DOHH2 (cell line): ENCODE results near the gene USH2A.

Experiments
- H3F3A ChIP-seq: fragments of 200-600 bp; sonication (generic), shearing (Covaris generic); 2 replicates; pipeline ENCODE4 v1.6.0; 2016; ENCODE audit warnings: antibody characterized with exemption, mild to moderate bottlenecking; ENCODE audit not compliant: control insufficient read depth, insufficient read depth
- H3K27ac ChIP-seq: fragments of 200-600 bp; sonication (generic); 2 replicates; pipeline ENCODE4 v1.5.1; 2014; ENCODE audit warnings: low read depth, mild to moderate bottlenecking, low read length, moderate library complexity
- H3K27me3 ChIP-seq: fragments of 200-600 bp; sonication (generic); 2 replicates; pipeline ENCODE4 v1.6.1; 2014; ENCODE audit warnings: mild to moderate bottlenecking, low read length, mixed read lengths; ENCODE audit not compliant: control insufficient read depth
- H3K36me3 ChIP-seq: fragments of 200-600 bp; sonication (generic); 2 replicates; pipeline ENCODE4 v1.6.1; 2014; ENCODE audit warnings: mild to moderate bottlenecking, low read length, moderate library complexity, mixed read lengths; ENCODE audit not compliant: control insufficient read depth
- H3K4me1 ChIP-seq: fragments of 200-600 bp; sonication (generic); 2 replicates; pipeline ENCODE4 v1.6.1; 2014; ENCODE audit warnings: mild to moderate bottlenecking, low read length, mixed read lengths; ENCODE audit not compliant: control insufficient read depth
- H3K4me2 ChIP-seq: fragments of 200-600 bp; sonication (generic); 2 replicates; pipeline ENCODE4 v1.6.0; 2014; ENCODE audit warnings: mild to moderate bottlenecking, low read length, moderate library complexity
- H3K4me3 ChIP-seq: fragments of 200-600 bp; sonication (generic); 2 replicates; pipeline ENCODE4 v1.5.1; 2014; ENCODE audit warnings: mild to moderate bottlenecking, low read length, mixed read lengths
- H3K79me2 ChIP-seq: fragments of 200-600 bp; sonication (generic); 2 replicates; pipeline ENCODE4 v1.6.1; 2014; ENCODE audit warnings: mild to moderate bottlenecking, low read length, mixed read lengths; ENCODE audit not compliant: control insufficient read depth
- H3K9me2 ChIP-seq: fragments of 200-600 bp; sonication (generic); replicated peaks from 2 replicates; pipeline ENCODE4 v1.6.1; 2014; ENCODE audit warnings: mild to moderate bottlenecking, low read length, mixed read lengths; ENCODE audit not compliant: control insufficient read depth
- H3K9me3 ChIP-seq: fragments of 200-600 bp; sonication (generic); 2 replicates; pipeline ENCODE4 v1.6.1; 2014; ENCODE audit warnings: antibody characterized with exemption, low read length, mixed read lengths; ENCODE audit not compliant: control insufficient read depth, insufficient read depth
- H4K20me1 ChIP-seq: fragments of 200-600 bp; sonication (generic); 2 replicates; pipeline ENCODE4 v1.6.0; 2014; ENCODE audit warnings: low read depth, mild to moderate bottlenecking, antibody characterized with exemption, low read length, moderate library complexity; ENCODE audit not compliant: control insufficient read depth, insufficient read depth
- EZH2phosphoT487 ChIP-seq: fragments of 200-600 bp; sonication (generic); IDR thresholded peaks from 2 replicates; pipeline ENCODE4 v1.6.1; 2017; ENCODE audit warnings: borderline replicate concordance, mild to moderate bottlenecking, antibody characterized with exemption, low read length, moderate library complexity, mixed read lengths
- TF ChIP-seq, protein P1 (sequence below): fragments of 200-600 bp; sonication (generic); IDR thresholded peaks from one replicate; pipeline ENCODE4 v1.5.1; 2014; ENCODE audit warnings: antibody characterized with exemption, mild to moderate bottlenecking, low read depth, low read length; ENCODE audit not compliant: poor library complexity, severe bottlenecking

Gene USH2A

GRCh38 chr1:216186141-216186540 lies 237.1 kb downstream of the USH2A start:
- no peaks in the 10 kb centered on the region for H3K4me1 ChIP-seq
- no peaks in the 10 kb centered on the region for H3K9me3 ChIP-seq
- no peak overlapping the region for H3K4me3 ChIP-seq
- no peak for TF ChIP-seq EZH2phosphoT487
- TF ChIP-seq, protein P1, sequence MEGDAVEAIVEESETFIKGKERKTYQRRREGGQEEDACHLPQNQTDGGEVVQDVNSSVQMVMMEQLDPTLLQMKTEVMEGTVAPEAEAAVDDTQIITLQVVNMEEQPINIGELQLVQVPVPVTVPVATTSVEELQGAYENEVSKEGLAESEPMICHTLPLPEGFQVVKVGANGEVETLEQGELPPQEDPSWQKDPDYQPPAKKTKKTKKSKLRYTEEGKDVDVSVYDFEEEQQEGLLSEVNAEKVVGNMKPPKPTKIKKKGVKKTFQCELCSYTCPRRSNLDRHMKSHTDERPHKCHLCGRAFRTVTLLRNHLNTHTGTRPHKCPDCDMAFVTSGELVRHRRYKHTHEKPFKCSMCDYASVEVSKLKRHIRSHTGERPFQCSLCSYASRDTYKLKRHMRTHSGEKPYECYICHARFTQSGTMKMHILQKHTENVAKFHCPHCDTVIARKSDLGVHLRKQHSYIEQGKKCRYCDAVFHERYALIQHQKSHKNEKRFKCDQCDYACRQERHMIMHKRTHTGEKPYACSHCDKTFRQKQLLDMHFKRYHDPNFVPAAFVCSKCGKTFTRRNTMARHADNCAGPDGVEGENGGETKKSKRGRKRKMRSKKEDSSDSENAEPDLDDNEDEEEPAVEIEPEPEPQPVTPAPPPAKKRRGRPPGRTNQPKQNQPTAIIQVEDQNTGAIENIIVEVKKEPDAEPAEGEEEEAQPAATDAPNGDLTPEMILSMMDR, result no peak
- no peak overlapping the region for H3K27ac ChIP-seq
- H3K79me2 ChIP-seq, result no peaks in the 10 kb centered on the region
- H3F3A ChIP-seq, result no peaks in the 10 kb centered on the region
- no peaks in the 10 kb centered on the region for H3K27me3 ChIP-seq
- H4K20me1 ChIP-seq, result no peaks in the 10 kb centered on the region
- H3K4me2 ChIP-seq, result no peak overlapping the region
- H3K9me2 ChIP-seq, result no peaks in the 10 kb centered on the region
- no peaks in the 10 kb centered on the region for H3K36me3 ChIP-seq

DNA sequence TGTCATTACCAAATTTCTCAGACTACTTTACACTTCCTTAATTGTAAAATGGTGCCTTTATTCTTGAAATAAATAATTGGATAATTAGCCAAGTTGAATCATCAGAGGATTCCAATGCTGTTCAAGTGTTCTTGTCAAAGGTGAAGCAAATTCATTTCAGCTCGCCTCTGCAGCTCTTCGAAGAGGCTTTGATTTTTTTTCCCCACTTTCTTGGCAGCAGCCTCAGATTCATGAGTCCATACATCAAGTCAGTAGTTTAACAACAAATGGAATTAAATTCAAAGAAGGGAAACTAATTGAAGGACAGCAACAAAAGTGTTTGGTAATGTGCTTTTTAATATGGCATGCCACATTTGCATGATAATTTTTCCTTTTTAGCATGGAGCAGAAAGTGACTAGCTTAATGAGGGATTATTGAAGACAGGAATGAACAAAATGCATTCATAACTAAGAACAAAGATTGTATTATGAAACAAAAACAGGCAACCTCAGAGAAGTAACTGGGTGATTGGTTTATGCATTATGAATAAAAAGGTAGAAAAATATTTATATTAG lies 239.0 kb downstream of the USH2A start:
- Histone ChIP-seq H3F3A (no peaks in the 10 kb centered on the region), H3K9me2 (no peaks in the 10 kb centered on the region; the same call in 1 of the 2 replicates), H3K27ac (no peak overlapping the region), H3K4me3 (no peak overlapping the region), H3K27me3 (no peaks in the 10 kb centered on the region), H3K9me3 (no peaks in the 10 kb centered on the region), H4K20me1 (no peaks in the 10 kb centered on the region), H3K79me2 (no peaks in the 10 kb centered on the region), H3K4me2 (no peak overlapping the region), H3K36me3 (no peaks in the 10 kb centered on the region), H3K4me1 (no peaks in the 10 kb centered on the region)
- TF ChIP-seq, protein P1, result no peak
- TF ChIP-seq EZH2phosphoT487, result no peak

GRCh38 chr1:216183454-216183853 lies 239.8 kb downstream of the USH2A start:
- H3K4me3 ChIP-seq, result no peak overlapping the region
- no peak overlapping the region for H3K4me2 ChIP-seq
- H3K27me3 ChIP-seq, result no peaks in the 10 kb centered on the region
- TF ChIP-seq EZH2phosphoT487, result no peak
- TF ChIP-seq, protein P1, result no peak
- no peaks in the 10 kb centered on the region for H3F3A ChIP-seq
- no peak overlapping the region for H3K27ac ChIP-seq
- no peaks in the 10 kb centered on the region for H3K9me3 ChIP-seq
- H3K79me2 ChIP-seq, result no peaks in the 10 kb centered on the region
- H4K20me1 ChIP-seq, result no peaks in the 10 kb centered on the region
- no peaks in the 10 kb centered on the region for H3K36me3 ChIP-seq
- H3K9me2 ChIP-seq, result no peaks in the 10 kb centered on the region; the same call in 1 of the 2 replicates
- no peaks in the 10 kb centered on the region for H3K4me1 ChIP-seq
